Measurements from ENCODE around the gene UFSP2.
A peak's percentile ranks its signal among the peaks of the same experiment; 100 is the strongest.

UFSP2 gene

GRCh38 chr4:185425647-185426352, at the start of gene UFSP2:
UFSP2 (minus strand) TSS chr4:185425964; CDS start chr4:185425868, 96 bp downstream.
- peak; percentile 85 for DNase-seq

- no peak for DNase-seq
These were observed 47.5 kb upstream of the UFSP2 start for GRCh38 chr4:185473247-185473646.

GRCh38 chr4:185472103-185472542, 46.4 kb upstream of the UFSP2 start:
- DNase-seq, result no peak

DNA sequence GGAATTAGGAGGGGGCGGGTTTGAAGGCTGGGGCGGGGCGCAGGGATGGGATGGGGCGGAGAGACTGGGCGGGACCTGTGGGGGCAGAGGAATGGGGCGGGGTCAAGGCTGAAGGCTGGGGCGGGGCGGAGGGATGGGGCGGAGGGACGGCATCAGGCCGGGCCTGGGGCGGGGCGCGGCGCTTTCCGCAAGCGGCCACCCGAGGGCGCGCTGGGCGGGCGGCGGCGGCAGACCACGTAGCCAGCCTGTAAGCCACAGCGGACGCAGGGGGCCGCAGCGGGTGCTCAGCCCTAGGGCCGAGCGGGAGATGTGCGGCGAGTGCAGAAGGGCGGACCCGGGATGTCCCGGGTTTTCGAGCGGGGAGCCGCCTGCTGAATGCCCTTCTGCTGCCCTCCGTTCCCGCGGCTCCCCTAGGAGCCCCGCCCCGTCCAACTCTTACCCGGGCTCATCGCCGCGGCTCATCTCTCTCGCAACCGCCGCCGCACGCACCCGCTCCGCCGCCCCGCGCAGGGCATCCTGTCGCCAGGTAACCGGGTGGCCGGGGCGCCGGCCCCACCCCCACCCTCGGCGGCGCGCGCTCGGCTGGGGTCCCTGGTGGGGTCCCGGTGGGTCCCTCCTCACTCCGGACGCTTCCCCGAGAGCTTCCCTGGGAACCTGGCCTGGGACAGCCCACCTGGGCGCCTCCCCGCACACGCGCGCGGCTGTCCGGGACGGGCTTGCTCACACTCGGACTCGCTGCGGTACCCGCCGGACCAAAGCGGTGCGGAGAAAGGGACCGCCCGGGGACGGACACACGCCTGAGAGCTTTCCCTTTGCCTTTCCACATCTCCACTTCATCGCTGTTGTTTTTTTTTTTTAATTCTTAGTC, 45.7 kb upstream of the UFSP2 start, which contains the start of gene CCDC110:
TSS of gene CCDC110 (minus strand) at position 499 of the 868 bp plus-strand sequence. CDS start at position 449, 50 bp downstream.
- peak; percentile 89 for DNase-seq

- peak; percentile 7 for DNase-seq
These were observed 44.9 kb upstream of the UFSP2 start for GRCh38 chr4:185470501-185471195.

- no peak for DNase-seq
These were observed 43.9 kb upstream of the UFSP2 start for GRCh38 chr4:185469580-185470154.

- no peak for DNase-seq
These were observed 43.2 kb upstream of the UFSP2 start for GRCh38 chr4:185468999-185469398.

DNA sequence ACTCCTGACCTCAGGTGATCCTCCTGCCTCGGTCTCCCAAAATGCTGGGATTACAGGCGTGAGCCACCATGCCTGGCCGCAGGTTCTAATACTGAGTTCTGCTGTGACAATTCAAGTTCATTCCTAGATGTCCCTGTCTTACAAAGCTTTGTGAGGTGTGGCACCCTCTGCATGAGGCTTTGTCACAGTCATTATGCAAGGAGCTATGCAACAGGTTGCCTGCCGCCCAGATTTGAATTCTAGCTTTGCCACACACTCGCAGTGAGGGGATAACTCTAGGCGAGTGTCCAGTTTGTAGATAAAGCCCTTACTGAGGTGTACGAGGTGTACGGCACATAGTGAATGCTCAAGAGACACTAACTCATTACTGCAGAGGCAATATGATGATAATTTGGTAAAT, 42.2 kb upstream of the UFSP2 start:
- DNase-seq, result no peak

DNA sequence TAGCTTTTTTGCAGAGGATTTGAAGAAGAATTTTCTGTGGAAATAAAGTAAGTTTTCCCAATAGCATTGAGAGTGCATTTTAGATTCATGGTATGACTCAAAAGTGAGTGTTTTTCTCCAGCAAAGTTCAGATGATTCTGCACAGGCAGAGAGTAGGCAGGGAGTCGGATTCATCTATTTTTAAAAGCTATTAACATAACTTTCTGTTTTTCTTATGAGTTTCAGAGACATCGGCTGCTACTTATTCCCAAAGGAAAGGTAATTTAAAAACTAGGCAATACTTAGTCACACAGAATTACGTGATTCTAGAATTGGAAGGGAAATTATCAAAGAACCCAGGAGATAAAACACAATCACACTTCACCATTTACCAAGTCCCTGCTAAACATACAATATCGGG, 41.3 kb upstream of the UFSP2 start:
- no peak for DNase-seq

DNA sequence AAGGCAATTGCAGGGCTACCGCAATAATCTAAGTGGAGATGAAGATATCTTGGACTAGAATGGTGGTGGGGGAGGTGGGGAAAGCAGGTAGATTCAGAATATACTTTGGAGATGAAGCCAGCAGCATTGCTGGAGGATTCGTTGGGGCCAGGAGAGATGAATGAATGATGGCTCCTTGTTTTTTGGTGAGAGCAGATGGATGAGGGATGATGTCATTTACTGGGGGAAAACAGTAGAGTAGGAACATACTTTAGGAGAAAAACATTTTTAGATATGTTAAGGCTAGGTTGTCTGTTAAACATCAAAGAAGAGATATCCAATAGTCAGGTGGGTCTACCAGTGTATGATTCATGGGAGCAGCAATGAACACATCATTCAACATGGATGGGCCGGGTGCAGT, 39.9 kb upstream of the UFSP2 start:
- no peak for DNase-seq

DNA sequence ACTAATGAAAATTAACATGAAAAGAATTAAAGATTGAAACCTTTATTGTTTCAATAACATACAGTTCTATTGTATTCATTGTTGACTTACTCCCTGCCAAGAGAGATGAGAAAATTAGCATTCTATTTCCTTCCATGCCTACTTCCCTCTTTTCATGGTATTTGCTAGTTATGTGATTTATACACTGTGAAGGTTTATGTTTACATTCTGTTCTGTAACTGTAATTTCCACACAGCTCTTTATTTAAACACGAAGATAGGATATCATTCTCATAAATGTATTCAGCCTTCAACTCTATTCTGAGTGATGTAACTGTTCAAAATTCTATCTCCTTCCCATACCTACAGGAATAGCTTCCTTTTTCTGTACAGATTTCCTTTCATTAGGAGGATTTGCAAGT, 39.1 kb upstream of the UFSP2 start:
- no peak for DNase-seq

GRCh38 chr4:185464183-185464582, 38.4 kb upstream of the UFSP2 start:
- DNase-seq, result no peak

DNA sequence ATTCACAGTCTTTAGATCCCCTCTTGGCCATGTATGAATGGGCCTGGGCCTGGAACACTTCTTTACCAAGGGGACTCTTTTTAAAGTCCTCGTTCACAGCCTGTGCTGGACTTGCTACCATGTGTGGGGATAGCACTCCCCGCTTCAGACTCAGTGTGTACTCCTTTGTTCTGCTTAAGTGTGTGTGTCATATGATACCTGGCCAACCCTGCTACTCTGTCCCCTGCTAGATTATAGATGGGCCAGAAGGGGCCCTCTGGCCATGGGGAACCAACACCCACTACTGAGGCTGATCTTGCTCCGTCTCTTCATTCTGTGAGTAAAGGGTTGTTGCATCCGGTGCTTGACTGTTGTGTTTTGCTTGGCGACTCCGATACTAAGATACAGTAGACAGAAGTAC, 37.8 kb upstream of the UFSP2 start:
- DNase-seq, result no peak

DNA sequence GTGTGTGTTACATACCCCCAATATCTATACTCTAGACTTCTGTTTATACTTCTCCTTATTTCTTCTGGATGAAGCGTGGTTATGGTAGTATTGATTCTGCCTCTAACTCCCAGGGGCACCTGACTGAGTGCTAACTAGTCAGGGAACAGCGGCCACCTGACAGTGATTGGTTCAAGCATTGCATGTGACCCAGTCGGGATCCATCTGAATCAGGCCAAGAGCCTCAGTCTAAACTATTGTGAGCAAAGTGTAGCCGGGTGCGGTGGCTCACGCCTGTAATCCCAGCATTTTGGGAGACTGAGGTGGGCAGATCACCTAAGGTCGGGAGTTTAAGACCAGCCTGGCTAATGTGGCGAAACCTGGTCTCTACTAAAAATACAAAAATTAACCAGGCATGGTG, 35.8 kb upstream of the UFSP2 start:
- no peak for DNase-seq

GRCh38 chr4:185457136-185457535, 31.4 kb upstream of the UFSP2 start:
- DNase-seq, result no peak

DNA sequence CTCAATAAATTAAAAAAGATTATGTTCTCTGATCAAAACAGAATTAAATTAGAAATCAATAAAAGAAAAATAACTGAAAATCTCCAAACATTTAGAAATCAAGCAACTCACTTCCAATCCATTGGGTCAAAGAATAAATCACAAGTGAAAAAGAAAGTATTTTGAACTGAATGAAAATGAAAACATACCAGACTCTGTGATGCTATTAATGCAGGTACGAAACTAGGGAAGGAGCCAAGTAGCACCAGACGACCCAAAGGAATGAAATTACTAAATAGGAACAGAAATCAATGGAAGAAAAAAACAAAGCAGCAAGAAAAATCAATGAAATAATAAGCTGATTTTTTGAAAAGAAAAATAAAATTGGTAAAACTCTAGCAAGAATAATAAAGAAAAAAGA, 30.4 kb upstream of the UFSP2 start:
- DNase-seq, result no peak

DNA sequence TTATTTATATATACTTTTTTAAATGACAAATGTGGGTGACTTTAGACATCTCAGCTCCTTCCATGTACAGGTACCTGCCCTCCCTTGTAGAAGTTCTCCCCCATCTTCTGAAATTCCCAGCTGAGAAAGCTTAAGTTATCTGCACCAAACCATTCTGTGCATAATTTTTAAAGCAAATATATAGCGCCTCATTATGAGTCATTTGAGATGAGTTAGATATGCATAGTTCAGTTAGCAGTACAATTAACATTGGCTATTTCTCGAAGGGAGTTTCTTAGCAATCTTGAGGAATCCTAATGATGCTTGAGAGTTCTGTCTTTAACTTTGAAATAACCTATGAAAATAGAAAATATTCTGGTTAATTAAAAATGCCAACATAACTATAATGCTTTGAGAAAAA, 19.4 kb upstream of the UFSP2 start:
- DNase-seq, result no peak

- no peak for DNase-seq
These were observed 15.7 kb upstream of the UFSP2 start for GRCh38 chr4:185441479-185441878.

GRCh38 chr4:185437809-185438208, 12.0 kb upstream of the UFSP2 start:
- peak; percentile 37 for DNase-seq

DNA sequence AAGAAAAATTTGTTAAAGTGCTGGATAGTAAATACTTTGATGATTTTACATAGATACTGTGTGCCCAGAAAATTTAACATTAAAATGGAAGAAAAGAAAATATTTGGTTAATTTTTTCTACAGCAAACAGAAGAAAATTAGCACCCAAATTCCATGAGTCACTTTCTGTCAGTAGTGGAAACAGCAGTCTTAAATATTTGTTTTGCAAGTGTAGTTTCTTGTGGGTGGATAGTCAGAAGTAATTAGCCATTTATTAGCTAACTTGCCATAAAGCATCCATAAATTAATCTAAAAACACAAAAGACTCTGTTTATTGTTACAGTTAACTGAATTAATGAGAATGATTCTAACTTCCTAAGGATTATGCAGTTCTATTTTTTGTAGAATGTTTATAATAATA, 9.7 kb upstream of the UFSP2 start:
- no peak for DNase-seq

DNA sequence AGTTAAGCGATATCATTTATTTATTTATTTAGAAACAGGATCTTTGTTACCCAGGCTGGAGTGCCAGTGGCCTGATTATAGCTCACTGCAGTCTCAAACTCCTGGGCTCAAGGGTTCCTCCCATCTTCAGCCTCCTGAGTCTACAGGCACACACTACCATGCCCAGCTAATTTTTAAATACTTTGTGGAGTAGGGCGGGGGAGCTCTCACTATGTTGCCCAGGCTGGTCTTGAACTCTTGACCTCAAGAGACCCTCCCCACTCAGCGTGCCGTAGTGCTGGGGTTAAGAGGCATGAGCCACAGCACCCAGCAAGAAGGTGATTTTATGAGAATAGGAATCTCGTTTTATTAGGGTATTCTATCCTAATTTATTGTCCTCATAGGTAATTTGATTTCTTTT, 3.9 kb upstream of the UFSP2 start:
- DNase-seq, result no peak

DNA sequence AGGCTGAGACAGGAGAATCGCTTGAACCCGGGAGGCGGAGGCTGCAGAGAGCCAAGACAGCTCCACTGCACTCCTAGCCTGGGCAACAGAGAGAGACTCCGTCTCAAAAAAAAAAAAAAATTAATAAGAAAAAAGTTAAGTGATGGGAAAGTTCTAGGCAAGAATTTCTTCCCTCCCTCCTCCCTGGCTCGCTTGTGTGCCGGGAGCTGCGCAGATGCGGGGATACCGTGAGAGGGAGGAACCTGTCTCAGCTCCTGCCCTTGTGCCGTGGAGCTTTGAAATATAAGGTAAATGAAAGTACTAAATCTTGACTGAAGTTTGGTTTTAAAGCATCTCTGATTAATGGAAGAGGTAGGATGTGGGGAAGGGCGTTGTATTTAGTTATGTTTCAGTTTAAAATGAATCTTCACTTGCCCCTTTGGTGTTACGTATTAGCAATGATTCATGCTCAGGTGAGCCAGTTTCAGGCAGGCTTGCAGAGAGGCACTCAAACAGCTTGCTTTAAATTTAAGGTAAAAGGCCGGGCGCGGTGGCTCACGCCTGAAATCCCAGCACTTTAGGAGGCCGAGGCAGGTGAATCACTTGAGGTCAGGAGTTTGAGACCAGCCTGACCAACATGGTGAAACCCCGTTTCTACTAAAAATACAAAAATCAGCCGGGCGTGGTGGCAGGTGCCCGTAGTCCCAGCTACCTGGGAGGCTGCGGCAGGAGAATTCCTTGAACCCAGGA, 1.4 kb upstream of the UFSP2 start:
- DNase-seq, result no peak
